ENCODE data around the gene EGFL7.

Gene EGFL7

DNA sequence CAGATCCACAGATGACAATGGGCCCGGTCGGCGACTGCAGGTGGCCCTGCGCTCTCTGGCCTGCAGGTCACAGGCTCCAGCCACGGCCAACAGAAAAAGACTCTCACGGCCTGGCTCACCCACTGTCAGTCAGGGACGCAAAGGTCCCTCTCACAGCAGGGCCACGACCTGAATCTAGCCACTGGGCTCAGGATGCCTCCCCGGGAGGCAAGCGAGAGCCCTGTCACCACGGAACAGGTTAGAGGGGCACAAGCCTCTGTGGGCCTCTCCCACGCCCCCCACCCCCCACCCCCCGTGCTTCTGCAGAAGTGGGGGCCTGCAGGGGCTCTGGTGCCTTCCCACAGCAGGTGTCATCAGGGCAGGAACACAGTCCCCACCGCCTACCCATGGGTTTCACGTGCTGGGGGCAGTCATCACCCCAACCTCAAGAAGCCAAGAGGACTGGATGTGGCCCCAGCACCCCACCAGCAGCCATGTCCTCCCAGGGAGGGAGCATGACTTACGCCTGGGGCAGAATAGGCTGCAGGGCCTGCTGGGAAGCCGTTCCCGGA, 17.3 kb upstream of the EGFL7 start:
- DNase-seq = no peak

DNA sequence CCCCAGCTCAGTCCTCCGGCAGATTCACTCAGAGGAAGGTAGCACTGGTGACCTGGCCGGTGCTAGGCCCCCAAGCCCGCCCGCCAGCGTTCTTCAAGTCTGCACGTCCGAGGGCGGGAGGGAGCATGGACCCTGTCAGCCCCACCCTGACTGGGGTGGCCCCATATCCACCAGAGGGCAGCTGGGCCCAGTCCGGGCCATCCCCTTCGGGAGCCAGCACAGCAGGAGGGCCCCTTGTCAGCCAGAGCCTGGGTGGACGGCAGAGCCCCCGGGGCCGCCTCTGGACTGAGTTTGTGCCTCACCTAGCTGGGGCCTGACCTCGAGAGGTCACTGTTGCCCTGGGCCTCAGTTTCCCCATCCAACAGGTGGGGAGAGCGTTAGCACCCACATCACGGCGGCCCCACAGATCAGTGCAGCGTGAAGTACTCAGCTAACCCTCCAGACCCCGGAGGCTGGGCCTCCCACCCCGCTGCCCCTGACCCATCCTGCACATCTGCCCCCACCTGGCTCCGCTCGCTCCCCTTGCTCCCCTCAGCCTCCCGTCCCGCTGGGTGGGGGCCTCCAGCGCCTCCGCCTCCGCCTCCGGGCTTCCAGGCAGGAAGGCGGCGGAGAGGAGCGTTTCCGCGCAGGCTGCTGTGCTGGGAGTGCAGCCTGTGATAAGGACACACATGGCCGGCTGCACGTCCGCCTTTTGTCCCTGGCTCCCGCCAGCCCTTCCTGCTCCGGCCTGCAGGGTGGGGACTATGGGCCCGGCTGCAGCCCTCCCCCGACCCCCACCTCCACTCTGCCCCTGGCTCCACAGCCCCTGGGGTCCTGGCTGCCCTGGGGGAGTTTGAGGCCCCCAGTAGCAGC, 16.6 kb upstream of the EGFL7 start:
- no peak for DNase-seq

DNA sequence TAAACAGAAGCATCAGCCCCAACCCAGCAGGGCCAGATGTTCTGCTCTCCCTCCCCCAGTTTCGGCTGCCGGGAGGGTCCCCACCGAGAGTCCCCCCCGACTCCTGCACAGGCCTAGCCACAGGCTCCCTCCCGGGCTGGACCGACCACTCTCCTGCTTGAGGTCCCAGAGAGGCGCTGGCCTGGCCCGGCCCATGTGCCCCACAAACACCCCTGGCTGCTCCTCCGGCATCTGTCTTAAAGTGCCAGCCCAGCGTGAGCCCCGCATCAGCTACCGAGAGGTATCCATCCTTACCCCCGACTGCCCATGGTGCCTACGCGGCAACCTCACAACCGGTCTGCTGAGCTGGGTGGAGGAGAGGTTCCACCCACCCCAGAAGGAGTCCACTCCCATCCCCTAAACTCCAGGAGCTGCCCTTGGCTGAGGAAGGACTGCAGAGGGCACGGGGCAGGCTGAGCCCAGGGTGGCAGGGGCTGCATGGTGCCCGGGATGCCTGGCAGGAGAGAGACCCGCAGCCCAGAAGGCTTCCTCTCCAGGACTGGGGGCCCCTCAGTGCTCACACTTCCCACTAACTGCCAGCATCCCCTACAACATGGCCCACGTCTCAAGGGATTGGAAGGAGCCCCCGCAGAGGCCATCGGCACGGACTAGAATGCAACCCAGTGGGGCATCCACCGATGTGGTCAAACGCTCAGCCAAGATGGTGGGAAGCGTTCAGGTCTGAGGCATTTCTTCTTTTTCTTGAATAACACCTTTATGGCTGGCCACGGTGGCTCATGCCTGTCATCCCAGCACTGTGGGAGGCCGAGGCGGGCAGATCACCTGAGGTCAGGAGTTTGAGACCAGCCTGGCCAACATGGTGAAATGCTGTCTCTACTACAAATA, 15.6 kb upstream of the EGFL7 start:
- DNase-seq = no peak

DNA sequence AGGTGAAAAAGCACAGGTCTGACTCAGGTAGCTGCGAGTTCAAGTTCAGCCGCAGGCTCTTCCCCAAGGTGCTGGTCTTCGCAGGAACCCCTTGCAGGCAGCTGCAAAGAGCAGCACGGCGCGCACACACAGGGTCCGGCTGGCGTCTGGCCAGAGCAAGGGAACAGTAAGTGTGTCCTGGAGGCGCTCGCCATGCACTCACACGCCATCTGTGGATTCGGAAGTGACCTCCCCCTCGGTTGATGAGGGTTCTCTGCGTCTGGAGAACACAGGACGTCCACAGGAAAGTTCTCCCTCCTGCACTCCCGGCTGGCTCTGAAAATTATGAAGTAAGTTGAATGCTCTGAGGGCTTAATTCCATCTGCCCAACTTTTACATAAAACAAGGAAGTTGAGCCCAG, 14.0 kb upstream of the EGFL7 start:
- DNase-seq = no peak

DNA sequence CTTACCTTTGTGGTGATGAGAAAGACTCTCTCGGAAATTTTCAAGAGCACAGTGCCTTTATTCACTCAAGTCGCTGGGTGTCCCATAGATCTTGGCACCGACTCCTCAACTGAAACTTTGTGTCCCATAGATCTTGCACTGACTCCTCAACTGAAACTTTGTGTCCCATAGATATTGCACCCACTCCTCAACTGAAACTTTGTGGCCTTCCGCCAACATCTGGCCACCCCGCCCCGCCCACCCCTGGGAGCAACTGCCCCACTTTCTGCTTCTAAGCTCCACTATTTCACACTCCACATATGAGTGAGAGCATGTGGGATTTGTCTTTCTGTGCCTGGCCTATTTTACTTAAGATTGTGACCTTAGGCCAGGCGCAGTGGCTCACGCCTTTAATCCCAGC, 12.7 kb upstream of the EGFL7 start:
- DNase-seq = no peak

DNA sequence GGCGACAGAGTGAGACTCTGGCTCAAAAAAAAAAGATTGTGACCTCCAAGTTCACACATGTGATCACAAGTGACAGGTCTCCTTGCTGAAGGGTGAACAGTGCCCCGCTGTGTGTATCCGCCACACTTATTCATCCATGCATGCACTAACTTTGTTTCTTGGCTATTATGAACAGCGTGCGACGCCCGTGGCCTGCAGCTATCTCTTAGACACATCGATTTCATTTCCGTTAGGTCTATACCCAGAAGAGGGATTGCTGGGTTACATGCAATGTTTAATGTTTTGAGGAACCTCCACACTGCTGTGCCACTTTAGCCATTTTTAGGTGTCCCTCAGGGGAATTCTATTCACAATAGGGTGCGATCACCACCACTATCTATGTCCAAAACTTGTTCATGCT, 12.1 kb upstream of the EGFL7 start:
- no peak for DNase-seq

DNA sequence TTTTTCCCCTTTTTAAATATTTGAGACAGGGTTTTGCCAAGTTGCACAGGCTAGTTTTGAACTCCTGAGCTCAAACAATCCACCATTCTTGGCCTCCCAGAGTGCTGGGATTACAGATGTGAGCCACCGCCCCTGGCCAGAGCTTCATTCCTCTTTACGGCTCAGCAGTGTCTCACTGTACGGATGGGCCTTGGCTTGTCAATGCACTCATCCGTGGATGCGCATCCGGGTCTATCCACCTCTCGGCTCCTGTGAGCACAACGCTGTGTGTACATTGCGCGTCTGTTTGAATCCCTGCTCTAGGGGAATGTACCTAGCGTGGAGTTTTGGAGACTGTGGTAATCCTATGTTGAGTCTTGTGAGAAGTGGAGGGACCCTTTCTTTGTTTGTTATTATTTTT, 10.9 kb upstream of the EGFL7 start:
- no peak for DNase-seq

DNA sequence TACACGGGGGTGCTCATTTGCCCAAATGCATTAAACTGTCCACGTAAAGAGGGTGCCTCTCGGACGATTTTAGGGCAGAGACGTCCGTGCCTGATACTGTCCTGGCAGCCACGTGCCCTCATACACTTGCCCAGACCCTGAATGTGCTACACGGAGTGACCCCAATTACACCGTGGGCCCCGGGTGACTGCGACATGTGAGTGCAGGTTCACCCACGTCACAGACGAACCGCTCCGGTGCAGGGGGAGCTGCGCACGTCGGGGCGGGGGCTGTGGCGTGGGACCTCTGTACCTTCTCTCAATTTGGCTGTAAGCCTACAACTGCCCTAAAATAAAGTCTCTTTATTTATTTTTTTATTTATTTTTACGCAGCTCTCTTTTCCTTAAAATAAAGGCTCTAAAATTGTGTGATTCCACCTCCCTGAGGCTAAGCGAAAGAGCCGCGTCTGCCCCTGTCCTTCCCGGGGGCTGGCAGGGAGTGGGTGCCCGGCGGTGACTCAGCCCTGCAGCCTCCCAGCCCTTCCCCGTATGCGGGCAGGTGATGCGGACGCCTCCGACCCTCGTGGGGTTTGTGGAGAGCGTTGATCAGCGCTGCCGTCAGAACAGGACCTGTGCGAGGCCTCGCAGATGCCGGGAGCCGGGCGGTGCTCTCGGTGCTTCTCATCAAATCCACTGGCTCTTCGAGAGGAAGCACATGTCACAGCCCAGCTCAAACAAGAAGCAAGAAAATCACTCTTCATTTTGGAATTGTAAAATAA, 9.2 kb upstream of the EGFL7 start:
- no peak for DNase-seq

DNA sequence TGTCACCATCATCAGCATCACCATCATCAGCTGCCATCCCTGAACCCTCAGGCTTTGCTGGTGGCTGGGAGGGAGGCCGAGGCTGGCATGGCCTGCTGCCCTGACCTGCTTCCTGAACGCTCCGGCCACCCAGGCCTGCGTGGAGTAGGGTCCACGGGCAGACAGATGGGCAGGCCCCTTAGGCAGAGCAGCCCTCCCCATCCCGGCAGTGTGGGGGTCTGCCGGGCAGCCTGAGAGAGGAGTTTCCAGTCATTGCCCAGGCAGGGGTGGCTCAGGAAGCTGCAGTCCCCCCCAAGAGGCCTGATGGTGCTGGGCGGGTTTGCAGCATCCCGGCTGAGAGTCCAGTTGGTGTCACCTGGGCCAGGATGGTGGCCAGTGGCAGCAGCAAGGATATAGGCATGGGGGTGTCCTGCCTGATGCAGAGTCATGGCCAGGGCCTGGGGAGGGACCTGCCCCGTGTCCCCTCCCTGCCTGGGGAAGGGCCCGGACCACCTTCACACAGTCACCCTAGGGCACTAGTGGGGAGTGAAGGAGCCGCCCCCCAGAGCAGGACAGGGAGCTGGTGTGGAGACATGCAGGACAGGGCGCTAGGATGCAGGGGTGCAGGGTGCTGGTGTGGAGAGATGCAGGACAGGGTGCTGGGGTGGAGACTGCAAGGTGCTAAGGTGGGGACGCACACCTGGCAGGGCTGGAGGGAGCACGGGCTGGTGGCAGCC, 7.7 kb upstream of the EGFL7 start:
- DNase-seq = no peak

DNA sequence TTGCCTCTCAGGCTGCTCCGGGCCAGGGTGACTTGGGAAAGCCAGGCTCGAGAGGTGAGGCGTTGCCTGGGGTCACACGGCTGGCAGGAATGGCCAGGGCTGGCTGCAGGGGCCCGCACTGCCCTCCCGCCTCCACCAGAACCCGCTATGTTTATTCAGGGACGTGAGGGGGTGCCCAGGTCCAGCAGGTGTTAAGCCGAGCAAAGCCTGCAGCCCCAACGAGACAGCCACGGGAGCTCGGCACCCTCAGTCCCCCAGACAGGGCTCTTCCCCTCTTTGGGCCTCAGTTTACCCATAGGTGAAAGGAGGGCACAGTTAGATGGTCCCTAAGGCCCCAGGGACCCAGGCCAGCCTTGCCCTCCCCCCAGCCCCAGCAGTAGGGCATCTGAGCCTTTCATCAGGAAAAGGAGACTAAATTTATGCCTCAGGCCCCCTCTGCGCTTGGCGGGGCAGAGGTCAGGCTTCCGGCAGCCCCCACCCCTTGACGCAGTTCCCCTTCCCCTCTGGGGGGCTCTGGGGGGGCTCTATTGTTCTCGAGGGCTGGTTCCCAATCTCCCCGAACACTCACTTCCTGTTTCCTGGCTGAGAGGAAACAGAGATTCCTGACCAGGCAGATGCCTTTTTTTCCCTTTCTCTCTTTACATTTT, 7.1 kb upstream of the EGFL7 start:
- DNase-seq = no peak

DNA sequence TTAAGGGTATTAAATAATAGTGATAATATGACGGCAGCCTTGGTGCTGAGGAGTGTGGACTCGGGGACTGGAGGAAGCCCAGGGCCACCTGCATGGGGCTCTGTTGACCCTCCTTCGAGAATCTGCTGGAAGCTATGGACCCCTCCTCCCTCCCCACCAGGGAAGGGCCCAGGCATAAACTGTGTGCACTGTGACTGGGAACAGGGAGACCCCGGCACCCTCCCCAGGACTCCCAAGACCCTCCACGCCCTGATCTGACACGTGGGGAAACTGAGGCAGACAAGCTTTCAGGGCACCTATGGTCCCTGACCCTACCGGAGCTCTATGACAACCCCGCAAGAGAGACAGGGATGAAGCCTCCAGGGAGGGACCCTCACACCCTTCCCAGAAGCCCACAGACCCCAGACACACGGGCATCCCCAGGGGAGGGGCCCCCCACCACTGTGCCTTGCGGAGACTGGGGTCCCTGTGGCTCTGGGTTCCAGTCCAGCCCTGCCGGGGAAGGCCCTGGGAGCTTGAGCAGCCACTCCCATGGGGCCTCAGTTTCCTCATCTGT, 6.5 kb upstream of the EGFL7 start:
- no peak for DNase-seq

DNA sequence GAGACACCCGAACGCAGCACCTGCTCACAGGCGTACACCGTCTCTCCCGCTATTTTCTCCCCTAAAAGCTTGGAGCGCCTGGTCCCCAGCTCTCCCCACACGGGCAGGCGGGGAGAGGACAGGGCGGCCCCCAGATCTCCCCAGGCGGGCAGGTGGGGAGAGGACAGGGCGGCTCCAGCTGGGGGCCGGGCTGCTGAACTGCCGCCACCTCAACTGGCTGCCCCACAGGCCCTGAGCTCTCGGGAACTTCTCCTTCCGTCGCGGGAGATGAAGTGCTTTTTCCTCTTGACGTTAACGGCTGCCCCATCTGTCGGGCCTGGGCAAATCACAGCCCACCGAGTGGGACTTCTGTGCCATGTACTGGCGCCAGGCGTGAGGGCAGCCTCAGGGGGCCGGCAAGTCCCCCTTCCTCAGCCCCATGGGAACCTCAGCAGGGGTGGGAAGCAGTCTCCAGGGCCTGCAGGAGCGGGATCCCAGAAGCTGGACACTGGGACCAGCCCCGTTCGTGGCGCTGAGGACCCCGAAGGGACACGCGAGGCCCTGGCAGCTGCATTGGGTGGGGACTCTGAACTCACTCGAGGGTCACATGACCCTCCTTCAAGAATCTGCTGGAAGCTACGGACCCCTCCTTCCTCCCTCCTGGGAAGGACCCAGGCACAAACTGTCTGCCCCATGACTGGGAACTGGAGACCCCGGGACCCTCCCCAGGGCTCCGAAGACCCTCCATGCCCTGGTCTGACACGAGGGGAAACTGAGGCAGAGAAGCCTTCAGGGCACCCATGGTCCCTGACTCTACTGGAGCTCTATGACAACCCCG, 5.7 kb upstream of the EGFL7 start:
- DNase-seq = no peak

DNA sequence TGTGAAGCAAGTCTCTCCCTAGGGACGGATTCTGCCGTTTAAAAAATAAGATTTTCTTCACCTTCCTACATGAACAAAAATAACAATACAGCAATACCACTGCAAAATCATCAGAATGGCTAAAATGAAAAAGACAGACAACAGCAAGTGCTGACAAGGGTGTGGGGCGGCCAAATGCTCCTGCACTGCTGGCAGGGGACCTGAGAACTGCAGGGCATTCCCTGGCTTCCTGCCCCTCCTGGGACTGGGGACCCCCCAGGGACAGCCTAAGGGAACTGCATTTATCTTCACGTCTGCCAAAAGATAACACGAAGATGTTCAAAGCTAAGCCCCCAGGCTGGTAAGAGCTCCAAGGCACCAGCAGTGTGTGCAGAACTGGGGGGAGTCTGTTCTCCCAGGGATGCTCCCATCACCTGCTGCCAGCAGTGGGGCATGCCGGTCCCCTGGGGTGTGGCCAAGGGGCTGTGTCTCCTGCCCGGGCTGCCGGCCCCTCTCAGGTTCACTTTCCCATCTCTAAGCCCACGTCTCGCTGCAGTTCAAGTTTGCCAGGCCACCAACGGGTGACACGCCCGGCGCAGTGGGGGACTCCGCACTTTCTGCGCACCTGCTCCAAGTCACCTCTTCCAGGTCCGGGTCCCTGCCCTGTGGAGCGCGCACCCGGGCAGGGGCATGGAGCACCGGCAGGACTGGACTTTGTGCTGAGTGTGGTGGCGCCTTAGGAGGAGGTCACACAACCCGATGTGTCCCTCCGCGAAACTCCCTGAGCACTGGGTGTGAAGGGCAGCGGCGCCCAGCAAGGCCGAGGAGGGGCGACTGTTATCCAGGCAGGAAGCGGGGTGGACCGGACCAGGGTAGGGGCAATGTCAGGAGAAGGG, 4.5 kb upstream of the EGFL7 start:
- no peak for DNase-seq

DNA sequence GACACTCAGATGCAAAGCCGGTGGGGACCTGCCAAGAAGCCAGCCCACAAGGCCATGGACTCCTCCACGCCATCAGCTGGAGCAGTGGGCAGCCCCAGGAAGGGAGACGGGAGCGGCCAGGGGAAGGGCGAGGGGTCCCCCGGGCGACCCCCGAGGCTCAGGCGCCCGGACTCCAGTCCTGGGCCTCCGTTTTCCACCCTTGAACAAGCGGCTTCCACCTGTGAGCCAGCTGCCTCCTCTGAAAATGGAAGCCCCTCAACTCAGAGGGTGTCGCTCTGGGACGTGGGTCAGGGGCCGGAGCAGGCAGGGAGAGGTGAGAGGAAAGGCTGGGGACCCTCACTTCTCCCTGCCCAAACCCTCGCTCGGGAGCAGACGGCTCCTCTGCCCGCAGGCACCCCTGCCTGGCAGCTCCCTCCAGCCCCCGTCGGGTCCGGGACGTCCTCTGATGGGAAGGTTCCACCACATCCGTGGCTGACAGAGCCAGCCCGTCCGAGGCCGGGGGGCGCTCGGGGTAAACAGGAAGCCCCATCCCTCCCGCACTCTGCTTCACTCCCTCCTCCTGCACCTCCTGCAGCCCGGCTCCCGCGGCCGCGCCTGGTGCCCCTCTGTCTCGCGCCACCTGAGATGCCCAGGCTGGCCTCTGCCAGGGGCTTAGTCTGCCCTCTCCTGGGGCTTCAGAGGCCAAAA, 3.7 kb upstream of the EGFL7 start:
- no peak for DNase-seq

DNA sequence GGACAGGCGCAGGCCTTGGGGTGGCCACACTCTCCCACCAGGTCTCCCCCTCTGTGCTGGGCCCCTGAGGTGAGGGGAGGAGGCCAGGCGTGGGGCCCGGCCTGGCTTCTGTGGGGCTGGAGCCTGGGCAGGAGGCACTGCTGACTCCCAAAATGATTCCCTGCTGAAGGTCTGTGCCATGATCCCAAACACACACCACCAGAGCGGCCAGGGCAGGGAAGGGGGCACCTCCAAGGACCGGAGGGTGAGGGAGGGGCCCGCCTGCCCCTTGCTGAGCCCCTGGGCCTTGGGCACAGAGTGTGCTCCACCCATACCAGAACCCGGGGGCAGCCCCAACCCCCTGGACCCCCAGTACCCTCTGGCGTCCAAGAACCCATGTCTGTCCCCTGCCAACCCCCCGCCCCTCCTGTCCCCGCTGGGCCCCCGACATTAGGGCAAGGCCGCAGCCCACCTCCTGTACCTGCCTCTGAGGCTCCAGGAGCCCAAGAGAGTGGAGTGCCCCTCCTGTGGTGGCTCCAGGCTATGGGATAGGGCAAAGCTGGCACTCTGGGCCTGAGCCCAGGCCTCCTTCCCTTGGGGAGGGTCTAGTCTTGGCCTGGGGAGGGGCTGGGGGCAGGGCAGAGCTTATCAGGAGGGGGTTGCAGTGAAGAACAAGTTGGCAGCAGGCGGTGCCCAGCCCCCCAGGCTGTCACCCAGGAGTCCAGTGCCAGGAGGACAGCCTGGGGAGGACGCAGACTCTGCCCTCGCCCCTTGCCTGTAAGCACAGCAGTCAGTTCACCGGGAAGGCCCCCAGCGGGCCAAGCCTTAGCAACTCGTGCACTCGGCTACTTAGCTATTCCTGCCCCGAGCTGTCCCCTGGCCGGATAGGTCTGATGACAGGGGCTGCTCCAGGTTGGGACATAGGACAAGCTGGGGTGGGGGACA, 2.6 kb upstream of the EGFL7 start:
- no peak for DNase-seq

DNA sequence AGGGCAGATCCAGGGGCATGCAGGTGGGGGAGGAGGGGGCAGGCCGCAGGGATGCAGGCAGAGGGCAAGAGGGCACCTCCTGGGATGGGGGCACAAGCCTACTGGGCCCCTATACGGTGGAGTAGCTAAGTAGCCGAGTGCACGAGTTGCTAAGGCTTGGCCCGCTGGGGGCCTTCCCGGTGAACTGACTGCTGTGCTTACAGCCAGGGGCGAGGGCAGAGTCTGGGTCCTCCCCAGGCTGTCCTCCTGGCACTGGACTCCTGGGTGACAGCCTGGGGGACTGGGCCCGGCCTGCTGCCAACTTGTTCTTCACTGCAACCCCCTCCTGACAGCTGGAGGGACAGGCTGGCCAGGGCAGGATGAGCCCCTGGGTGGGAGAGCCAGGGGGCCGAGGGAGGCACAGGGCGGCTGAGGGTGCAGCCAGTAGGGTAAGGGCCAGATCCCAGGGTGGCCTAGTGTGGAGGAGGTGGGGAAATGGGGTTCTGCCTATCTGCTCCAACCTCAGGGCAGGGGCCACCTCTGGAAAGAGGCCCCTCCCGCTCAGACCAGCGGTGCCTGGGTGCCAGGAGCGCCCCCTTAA, 1.7 kb upstream of the EGFL7 start:
- no peak for DNase-seq

DNA sequence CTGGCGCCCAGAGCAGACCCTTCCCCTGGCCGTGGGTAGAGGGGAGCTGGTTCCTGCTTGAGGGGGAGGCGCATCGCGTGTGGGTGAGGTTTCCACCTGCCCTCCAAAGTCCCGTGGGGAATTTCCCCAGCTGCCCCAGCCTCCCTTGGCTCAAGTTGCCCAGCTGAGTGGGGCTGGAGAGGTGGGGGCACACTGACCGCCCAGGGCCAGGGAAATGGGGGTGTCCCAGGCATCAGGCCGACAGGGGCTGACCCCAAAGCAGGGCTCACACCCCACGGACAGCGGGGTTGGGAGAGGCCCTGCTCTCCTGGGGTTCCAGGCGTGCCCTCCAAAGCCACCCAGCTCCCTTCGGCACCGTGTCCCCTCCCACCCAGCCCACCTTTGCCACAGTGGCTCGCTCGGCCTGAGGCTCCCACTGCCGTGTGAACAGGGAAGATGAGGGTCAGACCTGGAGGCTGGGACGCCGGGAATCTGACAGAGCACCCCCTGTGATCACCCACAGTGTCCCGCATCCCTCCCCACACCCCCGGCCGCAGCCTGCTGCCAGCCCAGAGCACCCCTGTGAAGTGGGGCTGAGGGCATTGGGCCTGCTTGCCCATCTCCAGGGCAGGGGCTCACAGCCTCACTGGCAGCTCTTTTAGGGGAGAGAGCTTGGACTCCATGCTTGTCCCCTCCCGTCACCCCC, 933 bp upstream of the EGFL7 start:
- DNase-seq = no peak
